B cell (primary cell): ENCODE data around the gene CMIP. TPM values are rescaled to one million over a fixed set of nuclear protein-coding genes. Genes with fewer than 3 reads are reported as not detected.

Experiments used
- ATAC-seq: fragments of 200-7000 bp; cut with Tn5 transposase; one replicate; pipeline ENCODE4 v1.10.0; 2021; ENCODE audit warnings: low read depth, mild to moderate bottlenecking, moderate number of reproducible peaks, moderate library complexity
- CTCF ChIA-PET: fragments of 350-600 bp; sonication (Branson Sonifier 250); formaldehyde crosslinking; loops from one replicate; lab custom pipeline; 2021; ENCODE audit warnings: antibody characterized with exemption, inconsistent platforms; lab: Charles Lee
- POLR2A ChIA-PET: fragments of 350-600 bp; sonication (Branson Sonifier 250); formaldehyde crosslinking; loops from one replicate; lab custom pipeline; 2021; ENCODE audit warnings: antibody characterized with exemption; lab: Charles Lee
- DNase-seq: peaks from one replicate; pipeline ENCODE4 v3.0.0; 2013
- H2AFZ ChIP-seq: 2 replicates; pipeline ENCODE4 v1.6.1; 2012; ENCODE audit warnings: mild to moderate bottlenecking, low read depth, low read length; ENCODE audit not compliant: insufficient read depth, poor library complexity, severe bottlenecking
- H3K27ac ChIP-seq, 2 donors: 1 replicate in 1 of 2; 2 replicates in 1 of 2; pipeline ENCODE4 v1.5.1; 2012 to 2013; ENCODE audit warnings: low read length in 2 of 2, mild to moderate bottlenecking in 2 of 2, moderate library complexity in 1 of 2
- H3K27me3 ChIP-seq, 4 experiments: fragments of 200-600 bp in 1 of 4; sonication (generic) in 1 of 4; replicated peaks in 1 of 4; 1 replicate in 2 of 4; 2 replicates in 2 of 4; pipeline versions ENCODE4 v1.6.1 to v1.7.0; 2013 to 2016; ENCODE audit warnings: low read length in 3 of 4, mild to moderate bottlenecking in 2 of 4, mixed read lengths in 1 of 4, moderate library complexity in 1 of 4; ENCODE audit not compliant: insufficient read depth in 4 of 4, control insufficient read depth in 3 of 4; ENCODE audit errors: control extremely low read depth in 1 of 4
- H3K36me3 ChIP-seq, 2 experiments: replicated peaks in 1 of 2; 1 replicate in 1 of 2; 2 replicates in 1 of 2; pipeline versions ENCODE4 v1.6.1 to v1.7.1; 2013; ENCODE audit warnings: low read length in 1 of 2; ENCODE audit not compliant: insufficient read depth in 2 of 2, control insufficient read depth in 1 of 2; ENCODE audit errors: control extremely low read depth in 1 of 2, extremely low read depth in 1 of 2
- H3K4me1 ChIP-seq, 2 donors: fragments of 200-600 bp in 1 of 2; sonication (generic) in 1 of 2; 1 replicate in 1 of 2; 2 replicates in 1 of 2; pipeline versions ENCODE4 v1.5.1 to v1.6.1; 2013 to 2017; ENCODE audit warnings: low read length in 2 of 2; ENCODE audit not compliant: control insufficient read depth in 2 of 2, insufficient read depth in 2 of 2
- H3K4me2 ChIP-seq: replicated peaks from 2 replicates; pipeline ENCODE3; 2012; ENCODE audit warnings: mild to moderate bottlenecking, low read depth, low read length; ENCODE audit not compliant: poor library complexity, severe bottlenecking
- H3K4me3 ChIP-seq, 5 experiments: fragments of 200-600 bp in 1 of 5; sonication (generic) in 1 of 5; 1 replicate in 3 of 5; 2 replicates in 2 of 5; pipeline versions ENCODE4 v1.5.1 to v1.7.0; 2011 to 2016; ENCODE audit warnings: low read length in 4 of 5, mild to moderate bottlenecking in 4 of 5, low read depth in 2 of 5, control low read depth in 1 of 5, moderate library complexity in 1 of 5; ENCODE audit not compliant: insufficient read depth in 1 of 5; ENCODE audit errors: control extremely low read depth in 1 of 5, extremely low read depth in 1 of 5
- H3K79me2 ChIP-seq: fragments of 200-600 bp; sonication (generic); one replicate; pipeline ENCODE4 v1.6.0; 2016; ENCODE audit warnings: low read length; ENCODE audit not compliant: control insufficient read depth, insufficient read depth
- H3K9ac ChIP-seq: fragments of 200-600 bp; sonication (generic); 2 replicates; pipeline ENCODE4 v1.6.1; 2017; ENCODE audit warnings: mild to moderate bottlenecking, low read length, moderate library complexity
- H3K9me3 ChIP-seq, 3 donors: one replicate each; pipeline versions ENCODE4 v1.6.1 to v1.7.1; 2013; ENCODE audit warnings: low read length in 2 of 3; ENCODE audit not compliant: control insufficient read depth in 2 of 3, insufficient read depth in 1 of 3; ENCODE audit errors: control extremely low read depth in 1 of 3
- H4K20me1 ChIP-seq: 2 replicates; pipeline ENCODE4 v1.6.0; 2012; ENCODE audit warnings: mild to moderate bottlenecking, low read length; ENCODE audit not compliant: insufficient read depth, control insufficient read depth, poor library complexity, severe bottlenecking
- H3K27ac Mint-ChIP-seq: one replicate; pipeline ENCODE4 v1.8.0; 2021; ENCODE audit warnings: mixed read lengths
- H3K27me3 Mint-ChIP-seq: one replicate; pipeline ENCODE4 v1.8.0; 2021; ENCODE audit warnings: mixed read lengths
- H3K4me1 Mint-ChIP-seq: one replicate; pipeline ENCODE4 v1.8.0; 2021; ENCODE audit warnings: mixed read lengths
- H3K4me3 Mint-ChIP-seq: one replicate; pipeline ENCODE4 v1.8.0; 2021; ENCODE audit warnings: mixed read lengths
- H3K9me3 Mint-ChIP-seq: one replicate; pipeline ENCODE4 v1.8.0; 2022; ENCODE audit warnings: mixed read lengths; ENCODE audit not compliant: insufficient read depth
- EZH2 ChIP-seq: IDR thresholded peaks from 2 replicates; pipeline ENCODE4 v1.6.1; 2012; ENCODE audit warnings: borderline replicate concordance, low read depth, mild to moderate bottlenecking, moderate library complexity, low read length; ENCODE audit not compliant: insufficient read depth, poor library complexity, severe bottlenecking
- WGBS: methylation state at CpG from one replicate; pipeline ENCODE4 v1.1.5; 2013; ENCODE audit warnings: missing lambda C conversion rate; ENCODE audit not compliant: insufficient coverage; 5-methylcytosine and 5-hydroxymethylcytosine counted together
- intact Hi-C: fragments of 100-400 bp; cut with micrococcal nuclease; formaldehyde crosslinking; loops from one replicate; pipeline ENCODE4 v1.10.0; 2022
- polyA plus RNA-seq: library from polyadenylated mRNA; depleted of rRNA; stranded (reverse); fragments of >200 nt; gene quantifications from 2 replicates; pipeline ENCODE4 v1.2.3, GENCODE V29; 2012
- total RNA-seq, 2 donors: library from RNA; stranded (reverse); fragments of 120-200 nt in 1 of 2; gene quantifications; 1 replicate in 1 of 2; 2 replicates in 1 of 2; pipeline versions ENCODE4 v1.2.3 to v1.2.4, GENCODE V29; 2013 to 2022
- TF ChIP-seq, protein P1 (sequence below): fragments of 200-600 bp; IDR thresholded peaks from one replicate; pipeline ENCODE4 v1.8.0; 2022; ENCODE audit warnings: antibody characterized with exemption, mild to moderate bottlenecking

Gene CMIP
- total and polyA plus RNA-seq, 2 donors (not counting 1 experiment from before 2014, with no cell fraction given): 27.1 to 155 TPM

DNA sequence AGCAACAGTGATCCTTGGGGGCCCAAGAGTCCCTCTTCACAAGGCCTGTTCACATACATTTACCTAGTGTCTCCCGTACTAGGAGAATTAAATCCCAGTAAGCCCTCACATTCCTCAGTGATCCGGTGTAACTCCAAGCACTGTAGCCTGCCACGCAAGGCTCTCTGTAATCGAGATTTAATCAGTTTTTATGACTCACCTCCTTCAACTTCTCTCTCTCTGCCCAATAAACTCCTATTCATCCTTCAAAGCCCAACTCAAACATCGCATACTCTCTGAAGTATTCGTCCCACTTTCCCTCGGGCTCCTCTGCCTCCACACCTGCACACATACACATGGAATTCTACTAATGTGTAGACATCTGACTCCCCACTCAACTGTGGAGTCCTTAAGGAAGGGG lies 141.8 kb downstream of the CMIP start:
- ATAC-seq (no peak), DNase-seq (no peak)
- no peak overlapping the region for H3K4me3 ChIP-seq
- Mint-ChIP-seq H3K27me3 (no peaks in the 10 kb centered on the region), H3K4me3 (no peak overlapping the region), H3K9me3 (no peaks in the 10 kb centered on the region), H3K27ac (no peak overlapping the region), H3K4me1 (peaks cover 16% of the 10 kb centered on the region)
- H3K9me3 ChIP-seq: no peaks in the 10 kb centered on the region
- CTCF ChIA-PET: no interaction called here
- H3K79me2 ChIP-seq: peaks cover 97% of the 10 kb centered on the region
- peaks cover 92% of the 10 kb centered on the region for H4K20me1 ChIP-seq
- H3K27ac ChIP-seq: no peak overlapping the region
- H3K4me2 ChIP-seq: no peak overlapping the region
- TF ChIP-seq EZH2: no peak
- TF ChIP-seq, protein P1, sequence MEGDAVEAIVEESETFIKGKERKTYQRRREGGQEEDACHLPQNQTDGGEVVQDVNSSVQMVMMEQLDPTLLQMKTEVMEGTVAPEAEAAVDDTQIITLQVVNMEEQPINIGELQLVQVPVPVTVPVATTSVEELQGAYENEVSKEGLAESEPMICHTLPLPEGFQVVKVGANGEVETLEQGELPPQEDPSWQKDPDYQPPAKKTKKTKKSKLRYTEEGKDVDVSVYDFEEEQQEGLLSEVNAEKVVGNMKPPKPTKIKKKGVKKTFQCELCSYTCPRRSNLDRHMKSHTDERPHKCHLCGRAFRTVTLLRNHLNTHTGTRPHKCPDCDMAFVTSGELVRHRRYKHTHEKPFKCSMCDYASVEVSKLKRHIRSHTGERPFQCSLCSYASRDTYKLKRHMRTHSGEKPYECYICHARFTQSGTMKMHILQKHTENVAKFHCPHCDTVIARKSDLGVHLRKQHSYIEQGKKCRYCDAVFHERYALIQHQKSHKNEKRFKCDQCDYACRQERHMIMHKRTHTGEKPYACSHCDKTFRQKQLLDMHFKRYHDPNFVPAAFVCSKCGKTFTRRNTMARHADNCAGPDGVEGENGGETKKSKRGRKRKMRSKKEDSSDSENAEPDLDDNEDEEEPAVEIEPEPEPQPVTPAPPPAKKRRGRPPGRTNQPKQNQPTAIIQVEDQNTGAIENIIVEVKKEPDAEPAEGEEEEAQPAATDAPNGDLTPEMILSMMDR: no peak
- POLR2A ChIA-PET: interaction anchor here (0.6 kb wide), 1 partner anchor 65 kb away, joined by 4 read pairs; no protein-coding TSS in a partner anchor
- H3K36me3 ChIP-seq: peaks cover 0 to 24% of the 10 kb centered on the region in 2 experiments
- H2AFZ ChIP-seq: no peak overlapping the region
- intact Hi-C loops: no loop called here
- 100% methylated on average over 6 of the region's 7 CpGs for WGBS
- H3K4me1 ChIP-seq: no peaks in the 10 kb centered on the region
- no peaks in the 10 kb centered on the region for H3K27me3 ChIP-seq
- H3K9ac ChIP-seq: no peak overlapping the region

DNA sequence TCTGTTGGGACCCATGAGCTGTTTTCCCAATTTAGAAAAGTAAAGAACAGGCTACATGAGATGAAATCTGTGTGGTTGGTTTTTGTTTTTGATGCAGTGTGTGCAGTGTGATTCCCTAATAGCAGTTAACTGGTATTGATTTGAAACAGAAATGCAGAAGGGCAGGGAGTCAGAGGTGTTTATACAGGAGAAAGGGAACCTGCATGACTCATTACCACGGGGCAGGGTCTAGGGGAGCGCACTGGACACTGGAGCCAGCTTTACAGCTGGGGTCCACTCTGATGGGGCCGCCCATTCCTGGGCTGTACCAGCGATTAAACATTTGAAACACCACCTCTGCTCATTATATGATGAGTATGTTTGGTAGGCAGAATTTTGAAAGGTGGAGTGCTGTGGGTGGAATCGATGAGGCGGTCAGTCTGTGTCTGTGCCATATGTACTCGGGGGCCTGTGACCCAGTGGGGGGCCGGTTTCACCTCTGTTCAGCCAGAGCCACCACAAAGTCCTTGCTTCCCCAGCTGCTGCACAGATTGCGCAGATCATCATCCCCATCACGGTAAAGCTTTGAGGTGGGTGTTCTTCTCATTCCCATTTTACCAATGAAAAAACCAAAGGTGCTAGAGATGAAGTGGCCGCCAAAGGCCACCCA lies 142.5 kb downstream of the CMIP start:
- Histone ChIP-seq H3K36me3 (peaks cover 0 to 24% of the 10 kb centered on the region in 2 experiments), H3K4me3 (no peak overlapping the region), H3K79me2 (peaks cover 97% of the 10 kb centered on the region), H3K9ac (no peak overlapping the region), H3K27me3 (no peaks in the 10 kb centered on the region), H3K4me1 (no peaks in the 10 kb centered on the region), H2AFZ (no peak overlapping the region), H3K4me2 (no peak overlapping the region), H3K9me3 (no peaks in the 10 kb centered on the region), H4K20me1 (peaks cover 86% of the 10 kb centered on the region), H3K27ac (no peak overlapping the region)
- intact Hi-C loops: no loop called here
- ChIA-PET CTCF (no interaction called here), POLR2A (no interaction called here)
- Mint-ChIP-seq H3K4me1 (peaks cover 16% of the 10 kb centered on the region), H3K4me3 (no peak overlapping the region), H3K27me3 (no peaks in the 10 kb centered on the region), H3K27ac (no peak overlapping the region), H3K9me3 (no peaks in the 10 kb centered on the region)
- ATAC-seq (no peak), DNase-seq (no peak)
- WGBS: 96% methylated on average over 4 of the region's 11 CpGs
- TF ChIP-seq, protein P1: no peak
- no peak for TF ChIP-seq EZH2
